Retina (tissue), 1 donor: ENCODE results near the gene CFAP119.
"Not testable (repeated sequence)": the region's sequence is repeated elsewhere in the genome, so short reads cannot be mapped to it uniquely, and the experiment has no call there.

Source experiments
- DNase-seq: peaks from one replicate; pipeline ENCODE4 v3.0.0-alpha.2; 2016

Gene CFAP119

DNA sequence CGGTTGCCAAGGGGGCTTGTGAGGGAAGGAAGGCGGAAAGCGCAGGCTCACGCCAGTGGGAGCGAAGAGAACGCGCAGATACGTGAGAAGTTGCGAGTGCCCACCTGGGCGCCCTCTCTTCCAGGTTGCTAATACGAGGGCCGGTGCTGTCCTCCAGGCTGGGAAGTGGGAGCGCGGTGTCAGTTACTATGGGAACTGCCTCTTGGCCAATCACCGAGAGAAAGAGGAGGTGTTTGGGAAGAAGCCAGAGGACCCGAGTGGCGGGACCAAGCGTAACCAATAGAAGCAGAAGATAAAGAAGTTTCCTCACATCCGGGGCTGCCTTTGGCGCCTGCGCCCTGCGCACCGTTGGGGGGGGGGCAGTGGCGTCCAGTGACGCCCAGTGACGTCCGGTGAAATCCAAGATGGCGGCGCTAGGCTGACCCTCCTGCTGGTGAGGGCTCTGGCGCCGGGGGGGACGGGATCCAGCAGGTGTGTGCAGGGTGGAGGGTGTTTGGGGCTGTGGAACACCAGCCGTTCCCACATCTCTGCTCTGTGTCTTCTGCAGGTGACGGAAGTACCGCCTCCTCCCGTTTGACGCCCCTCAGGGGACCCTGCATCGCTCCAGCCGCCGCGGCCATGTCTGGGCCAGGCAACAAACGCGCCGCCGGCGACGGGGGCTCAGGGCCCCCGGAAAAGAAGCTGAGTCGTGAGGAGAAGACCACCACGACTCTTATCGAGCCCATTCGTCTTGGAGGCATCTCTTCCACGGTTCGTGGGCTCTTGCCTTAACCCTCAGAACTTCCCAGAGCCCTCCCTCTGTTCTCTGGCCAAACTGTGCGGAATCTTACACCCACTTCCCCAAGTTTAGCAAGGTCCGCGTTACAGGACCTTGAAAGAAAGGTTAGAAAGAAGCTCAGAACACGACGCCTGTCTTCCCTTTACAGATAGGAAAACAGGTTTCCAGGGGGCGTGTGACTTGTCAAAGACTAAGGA, at the start of gene CFAP119, which contains the start of gene RNF40:
Gene CFAP119, minus strand, starts transcription at position 135 of the 975 bp plus-strand sequence. CDS start 314 bp downstream, outside the sequence.
Gene RNF40, plus strand, starts transcription at position 395 of the 975 bp plus-strand sequence. Its CDS starts 224 bp downstream, at position 619.
- DNase-seq, result peak; percentile 98

DNA sequence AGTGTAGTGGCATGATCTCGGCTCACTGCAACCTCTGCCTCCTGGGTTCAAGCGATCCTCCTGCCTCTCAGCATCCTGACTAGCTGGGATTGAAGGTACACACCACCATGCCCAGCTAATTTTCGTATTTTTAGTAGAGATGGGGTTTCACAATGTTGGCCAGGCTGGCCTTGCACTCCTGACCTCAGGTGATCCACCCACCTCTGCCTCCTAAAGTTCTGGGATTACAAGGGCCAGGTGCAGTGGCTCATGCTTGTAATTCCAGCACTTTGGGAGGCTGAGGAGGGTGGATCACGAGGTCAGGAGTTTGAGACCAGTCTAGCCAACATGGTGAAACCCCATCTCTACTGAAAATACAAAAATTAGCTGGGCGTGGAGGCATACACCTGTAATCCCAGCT, 47.8 kb upstream of the CFAP119 start:
- DNase-seq, result not testable (repeated sequence)

DNA sequence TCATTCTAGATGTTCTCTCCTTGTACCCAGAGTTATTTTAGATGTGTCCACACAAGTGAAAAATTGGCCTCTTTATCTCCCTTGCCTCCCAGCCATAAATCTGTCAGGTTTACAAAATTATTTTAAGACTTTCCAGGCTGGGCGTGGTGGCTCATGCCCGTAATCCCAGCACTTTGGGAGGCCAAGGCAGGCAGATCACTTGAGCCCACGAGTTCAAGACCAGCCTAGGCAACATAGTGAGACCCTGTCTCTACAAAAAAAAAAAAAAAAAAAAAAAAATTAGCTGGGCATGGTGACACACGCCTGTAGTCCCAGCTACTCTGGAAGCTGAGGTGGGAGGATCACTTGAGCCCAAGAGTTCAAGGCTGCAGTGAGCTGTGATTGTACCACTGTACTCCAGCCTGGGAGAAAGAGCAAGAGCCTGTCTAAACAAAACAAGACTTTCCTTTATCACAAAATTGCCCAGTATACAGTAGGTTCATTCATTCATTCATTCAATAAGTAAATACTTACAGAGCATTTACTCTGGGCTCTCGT, 47.1 kb upstream of the CFAP119 start:
- DNase-seq, result not testable (repeated sequence)

DNA sequence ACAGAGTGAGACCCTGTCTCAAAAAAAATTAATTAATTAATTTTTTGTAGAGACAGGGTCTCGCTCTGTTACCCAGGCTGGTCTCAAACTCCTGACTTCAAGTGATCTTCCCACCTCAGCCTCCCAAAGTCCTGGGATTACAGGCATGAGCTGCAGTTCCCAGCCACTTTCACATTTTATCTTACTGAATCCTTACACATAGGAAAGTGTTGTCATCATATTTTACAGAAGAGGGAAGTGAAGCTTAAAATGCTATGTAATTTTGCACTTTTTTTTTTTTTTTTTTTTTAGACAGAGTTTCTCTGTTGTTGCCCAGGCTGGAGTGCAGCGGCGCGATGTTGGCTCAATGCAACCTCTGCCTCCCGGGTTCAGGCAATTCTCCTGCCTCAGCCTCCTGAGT, 46.3 kb upstream of the CFAP119 start:
- DNase-seq, result no peak

DNA sequence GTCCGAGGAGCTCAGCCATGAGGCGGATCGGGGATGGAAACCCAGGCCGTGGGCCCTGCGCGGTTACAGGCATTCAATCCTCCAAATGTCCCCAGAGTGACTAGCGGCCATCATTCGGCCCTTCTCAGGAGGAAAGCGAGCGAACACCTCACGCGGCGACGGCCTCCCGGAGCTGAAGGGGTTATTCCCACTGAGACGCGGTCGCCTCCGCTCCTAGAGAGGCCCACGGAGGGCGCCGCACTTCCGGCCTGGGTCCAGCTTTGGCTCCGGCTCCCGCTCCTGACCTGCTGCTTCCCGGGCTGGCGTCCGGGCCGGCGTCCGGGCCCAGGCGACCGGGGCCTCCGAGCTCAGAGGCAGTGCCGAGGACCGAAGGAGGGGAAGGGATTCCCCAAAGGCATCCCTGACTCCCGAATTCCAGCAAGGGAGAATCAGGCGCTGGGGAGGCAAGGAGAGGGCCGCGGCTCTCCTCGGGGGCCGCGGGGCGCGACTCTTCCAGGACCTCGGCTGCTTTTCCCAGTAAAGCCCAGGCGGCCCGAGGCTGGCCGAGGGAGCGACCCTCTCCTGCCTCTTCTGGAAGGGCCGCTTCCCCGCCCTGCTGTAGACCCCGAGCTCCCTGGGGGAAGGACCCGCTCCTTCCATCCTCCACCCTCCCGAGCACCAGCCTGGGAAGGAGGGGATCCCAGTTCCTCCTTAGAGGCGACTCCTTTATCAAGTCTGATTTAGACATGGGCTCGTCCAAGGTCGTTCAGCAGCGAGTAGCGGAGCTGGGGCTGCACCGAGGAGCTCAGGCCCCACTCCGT, 43.7 kb upstream of the CFAP119 start:
- peak; percentile 96 for DNase-seq

DNA sequence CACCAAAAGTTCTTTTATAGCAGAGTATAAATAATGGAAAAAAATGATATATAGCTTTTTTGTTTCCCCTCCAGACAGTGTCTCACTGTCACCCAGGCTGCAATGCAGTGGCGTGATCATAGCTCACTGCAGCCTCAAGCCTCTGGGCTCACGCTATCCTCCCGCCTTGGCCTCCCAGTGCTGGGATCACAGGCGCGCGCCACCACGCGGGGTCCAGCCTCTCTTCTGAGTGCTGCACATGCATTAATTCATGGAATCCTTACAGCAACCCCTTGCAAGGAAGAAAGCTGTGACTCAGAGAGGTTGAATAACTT, 43.2 kb upstream of the CFAP119 start:
- no peak for DNase-seq

DNA sequence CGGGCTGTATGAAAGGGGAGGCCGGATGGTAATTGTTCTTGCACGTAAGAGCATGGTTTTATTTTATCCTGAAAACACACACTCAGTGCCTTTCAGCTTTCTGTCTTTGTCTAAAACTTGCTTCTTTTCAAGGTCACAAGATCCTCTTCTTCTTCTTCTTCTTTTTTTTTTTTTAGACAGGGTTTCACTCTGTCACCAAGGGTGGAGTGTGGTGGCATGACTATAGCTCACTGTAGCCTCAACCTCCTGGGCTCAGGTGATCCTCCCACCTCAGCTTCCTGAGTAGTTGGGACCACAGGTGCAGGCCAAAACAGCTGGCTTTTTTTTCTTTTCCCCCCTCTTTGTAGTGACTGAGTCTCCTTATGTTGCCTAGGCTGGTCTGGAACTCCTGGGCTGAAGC, 41.1 kb upstream of the CFAP119 start:
- DNase-seq, result no peak

DNA sequence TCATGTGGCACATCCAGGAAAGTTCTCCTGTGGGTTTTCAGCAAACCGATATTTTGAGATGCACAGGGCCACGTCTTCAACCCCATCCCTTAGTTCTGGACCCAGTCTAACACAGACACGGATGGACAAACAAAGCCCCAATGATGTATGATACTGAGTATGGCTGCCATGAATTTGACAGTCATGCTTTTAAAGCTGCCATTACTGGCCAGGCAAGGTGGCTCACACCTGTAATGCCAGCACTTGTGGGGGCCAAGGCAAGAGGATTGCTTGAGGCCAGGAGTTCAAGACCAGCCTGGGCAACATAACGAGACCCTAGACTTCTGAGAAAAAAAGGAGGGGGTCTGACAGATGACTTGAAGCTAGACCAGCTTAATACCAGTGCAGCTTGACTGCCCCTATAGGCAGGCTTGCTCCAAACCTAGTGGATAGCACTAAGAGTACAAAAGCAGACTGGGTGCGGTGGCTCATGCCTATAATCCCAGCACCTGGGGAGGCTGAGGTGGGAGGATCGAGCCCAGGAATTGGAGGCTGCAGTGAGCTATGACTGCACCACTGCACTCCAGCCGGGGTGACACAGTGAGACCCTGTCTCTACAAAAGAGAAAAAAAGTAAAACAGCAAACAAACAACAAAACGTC, 35.9 kb upstream of the CFAP119 start:
- no peak for DNase-seq

DNA sequence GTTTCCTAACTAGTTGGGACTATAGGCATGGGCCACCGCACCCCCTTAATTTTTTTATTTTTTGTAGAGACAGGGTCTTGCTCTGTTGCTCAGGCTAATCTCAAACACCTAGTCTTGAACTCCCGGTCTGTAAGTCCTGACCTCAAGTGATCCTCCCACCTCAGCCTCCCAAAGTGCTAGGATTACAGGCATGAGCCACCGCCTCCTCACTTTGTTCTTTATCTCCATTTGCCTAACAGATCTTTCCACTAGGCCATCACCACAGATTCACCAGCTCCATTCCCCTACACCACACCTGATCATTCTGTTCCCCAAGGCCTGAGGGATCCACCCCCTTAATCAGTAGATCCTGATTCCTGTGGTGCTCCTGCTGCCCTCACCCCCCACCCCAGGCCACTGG, 32.8 kb upstream of the CFAP119 start:
- DNase-seq, result no peak

DNA sequence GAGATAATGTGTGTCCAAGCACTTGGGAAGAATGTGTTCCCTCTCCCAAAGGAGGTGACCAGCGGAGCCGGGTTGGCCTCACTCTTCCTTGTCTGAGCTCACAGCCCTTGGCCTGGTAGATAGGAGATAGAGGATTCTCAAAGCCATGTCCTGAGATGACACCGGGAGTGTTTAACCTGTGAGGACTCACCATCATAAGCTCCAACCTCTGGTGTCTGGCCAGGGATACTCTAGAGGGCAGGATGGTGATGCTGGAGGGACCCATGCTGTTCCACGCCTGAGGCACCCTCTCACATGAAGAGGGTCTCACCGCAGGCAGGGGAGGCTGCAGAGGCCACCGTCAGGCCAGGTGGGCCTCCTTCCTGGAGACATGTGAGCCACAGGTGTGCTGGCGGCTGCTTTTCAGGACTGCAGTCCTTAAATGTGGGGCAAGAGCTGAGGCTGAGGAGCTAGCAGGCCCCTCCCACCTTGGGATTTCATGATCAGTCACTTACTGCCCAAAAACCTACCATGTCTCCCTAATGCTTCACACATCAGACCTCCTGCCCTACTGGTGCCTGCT, 31.7 kb upstream of the CFAP119 start:
- no peak for DNase-seq

DNA sequence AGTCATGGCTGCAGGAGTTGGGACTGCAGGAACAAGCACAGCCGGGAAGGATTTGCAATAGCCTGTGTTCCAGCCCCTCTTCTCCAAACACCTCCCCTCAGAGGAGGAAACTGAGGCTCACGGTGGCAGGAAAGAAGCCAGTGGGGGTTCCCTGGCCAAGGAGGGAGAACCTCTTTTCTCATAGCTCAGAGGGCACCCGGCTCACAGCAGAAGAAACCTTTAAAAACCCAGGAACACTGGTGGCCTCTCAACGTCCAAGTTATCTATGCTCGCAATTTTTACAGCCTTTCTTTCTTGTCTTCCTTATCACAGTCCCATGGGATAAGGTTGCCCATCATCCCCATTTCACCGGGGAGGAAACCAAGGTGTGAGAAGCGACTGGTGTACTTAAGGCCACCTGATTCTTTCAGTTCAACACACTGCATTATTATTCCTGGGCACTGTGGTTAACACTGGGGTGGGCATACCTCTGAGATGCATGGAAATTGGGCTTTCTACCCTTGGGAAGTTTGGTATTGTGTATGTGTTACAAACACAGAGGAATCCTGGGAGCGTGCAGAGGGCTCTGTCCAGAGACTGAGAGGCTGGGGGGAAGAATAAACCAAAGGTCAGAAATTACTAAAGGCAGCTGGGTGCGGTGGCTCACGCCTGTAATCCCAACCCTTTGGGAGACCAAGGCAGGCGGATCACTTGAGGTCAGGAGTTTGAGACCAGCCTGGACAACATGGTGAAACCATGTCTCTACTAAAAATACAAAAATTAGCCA, 25.9 kb upstream of the CFAP119 start:
- no peak for DNase-seq

DNA sequence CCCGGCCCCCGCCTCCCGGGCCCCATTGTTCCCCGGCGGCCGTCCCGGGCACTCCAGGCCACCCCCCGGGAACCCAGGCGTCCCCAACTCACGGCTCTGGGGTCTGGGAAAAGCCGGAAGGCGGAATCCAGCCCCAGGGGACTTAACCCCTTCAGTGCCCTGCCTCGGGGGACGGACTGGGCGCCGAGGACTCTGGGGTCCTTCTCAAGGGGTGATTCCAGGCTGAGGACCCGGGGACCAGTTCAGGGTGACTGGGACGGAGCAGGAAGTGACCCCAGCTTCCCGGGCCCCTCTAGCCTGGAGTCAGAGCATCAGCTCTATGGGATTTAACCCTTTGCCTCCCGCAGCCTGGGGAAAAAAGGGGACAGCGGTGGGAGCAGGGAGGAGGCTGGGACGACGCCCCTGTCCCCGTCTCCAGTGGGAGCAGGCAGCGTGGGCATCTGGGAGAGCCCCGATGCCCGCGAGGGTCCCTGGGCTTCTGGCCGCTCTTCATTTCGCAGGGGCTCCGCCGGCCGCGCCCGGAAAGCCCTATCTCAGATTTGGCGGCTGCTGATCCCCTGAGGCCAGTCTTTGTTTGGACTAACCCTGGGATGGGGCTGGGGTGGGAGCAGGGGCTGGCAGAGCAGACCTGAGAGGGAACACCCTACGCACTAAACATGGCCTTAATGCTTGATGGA, 25.2 kb upstream of the CFAP119 start, which contains the start of gene ZNF629:
Gene ZNF629, minus strand, starts transcription at position 270 of the 677 bp plus-strand sequence. CDS start 2,723 bp downstream, outside the sequence.
- peak; percentile 98 for DNase-seq

DNA sequence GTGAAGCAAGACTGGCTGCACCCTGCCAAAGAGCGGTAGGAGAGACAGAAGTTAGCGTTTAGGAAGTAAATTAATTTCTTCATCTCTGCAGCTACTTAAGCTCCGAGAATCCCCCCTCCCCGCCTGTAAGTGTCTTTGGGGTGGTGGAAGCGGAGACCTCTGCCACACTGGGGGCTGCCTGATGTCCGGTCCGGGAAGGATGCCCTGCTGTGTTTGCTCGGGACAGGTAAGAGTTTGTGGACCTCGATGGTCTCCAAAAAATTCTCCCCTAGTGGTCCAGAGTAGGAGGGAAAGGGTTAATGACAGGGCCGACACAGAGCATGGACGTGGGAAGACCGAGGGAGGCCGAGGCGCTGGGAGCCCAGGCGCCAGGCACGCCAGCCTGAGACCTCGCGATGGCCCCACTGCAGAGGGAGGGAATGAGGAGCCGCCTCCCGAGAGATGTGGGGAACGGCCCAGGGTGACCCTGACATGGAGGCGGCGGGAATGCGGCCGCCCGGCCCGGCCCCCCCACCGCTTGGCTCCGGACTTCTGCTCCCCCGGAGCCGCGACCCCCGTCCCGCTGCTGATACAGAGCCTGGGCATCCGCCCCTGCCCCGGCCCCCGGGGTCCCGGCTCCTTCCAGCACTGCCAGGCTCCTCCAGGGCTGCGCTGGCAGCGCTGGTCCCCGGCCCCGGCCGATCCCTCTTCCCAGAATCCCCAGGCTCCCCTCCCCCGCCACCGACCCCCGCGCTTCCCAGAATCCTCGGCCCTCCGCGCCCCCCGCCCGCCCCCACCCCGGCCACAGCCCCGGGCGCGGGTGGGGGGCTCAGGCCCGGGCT, 24.5 kb upstream of the CFAP119 start:
- DNase-seq, result peak; percentile 36

DNA sequence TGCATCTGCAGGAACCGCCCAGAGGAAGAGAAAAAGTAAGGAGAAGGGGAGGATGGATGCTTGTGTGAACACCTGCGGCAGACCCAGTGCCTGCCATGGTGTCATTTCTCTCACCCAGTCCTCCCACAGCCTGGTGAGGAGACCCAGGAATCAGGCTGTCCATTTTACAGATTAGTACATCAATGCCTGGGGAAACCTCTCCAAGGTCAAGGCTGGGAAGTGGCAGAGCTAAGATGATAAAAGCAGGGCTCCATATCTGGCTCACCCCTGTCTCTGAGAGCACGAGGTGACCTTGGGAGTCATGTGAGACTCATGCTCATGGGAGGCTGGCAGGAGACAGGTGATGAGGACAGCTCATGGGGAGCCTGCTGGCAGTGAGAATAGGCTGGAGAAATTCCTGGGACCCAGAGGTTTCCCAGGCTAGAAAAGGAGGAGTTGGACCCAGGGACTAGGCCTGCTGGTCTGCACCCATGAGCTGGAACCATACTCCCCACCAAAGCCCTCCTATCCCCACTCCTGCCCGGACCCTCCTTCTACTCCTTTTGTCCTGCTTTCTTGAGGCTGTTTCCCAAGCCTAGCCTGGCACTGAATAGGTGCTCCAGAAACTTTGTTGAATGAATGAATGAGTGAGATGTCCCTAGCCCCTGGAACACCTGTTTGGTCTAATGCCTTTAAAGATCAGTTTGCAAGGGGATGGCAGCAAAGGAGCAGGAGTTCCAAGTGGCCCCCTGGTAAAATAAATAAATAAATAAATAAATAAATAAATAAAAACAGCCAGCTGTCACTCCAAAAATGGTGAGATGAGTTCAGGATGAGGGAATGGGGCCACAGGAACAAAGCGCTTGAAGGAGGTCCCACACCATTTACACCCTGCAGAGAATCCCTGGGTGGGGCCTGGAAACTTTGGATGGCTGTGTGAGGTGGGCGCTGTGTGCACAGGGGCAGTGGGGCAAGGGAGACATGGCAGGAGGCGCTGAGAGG, 23.6 kb upstream of the CFAP119 start:
- DNase-seq, result no peak

DNA sequence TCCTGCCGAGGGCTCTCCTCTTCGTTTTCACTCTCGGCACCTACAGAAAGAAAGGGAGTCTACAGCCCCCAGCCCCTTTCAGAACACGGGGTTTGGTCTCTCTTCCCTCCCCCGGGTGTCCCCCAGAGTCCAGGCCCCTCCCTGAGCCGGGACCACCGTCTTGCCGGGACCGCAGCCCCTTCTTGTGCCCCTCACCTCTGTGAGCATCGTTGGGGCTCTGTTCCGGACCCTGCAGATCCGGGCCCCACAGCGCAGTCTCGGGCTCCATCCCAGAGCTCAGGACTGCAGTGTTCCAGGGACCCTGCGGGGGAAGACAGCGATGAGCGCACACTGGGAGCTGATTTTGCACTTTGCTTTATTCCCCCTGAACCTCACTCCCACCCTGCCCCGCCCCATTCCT, 22.4 kb upstream of the CFAP119 start:
- DNase-seq, result no peak

DNA sequence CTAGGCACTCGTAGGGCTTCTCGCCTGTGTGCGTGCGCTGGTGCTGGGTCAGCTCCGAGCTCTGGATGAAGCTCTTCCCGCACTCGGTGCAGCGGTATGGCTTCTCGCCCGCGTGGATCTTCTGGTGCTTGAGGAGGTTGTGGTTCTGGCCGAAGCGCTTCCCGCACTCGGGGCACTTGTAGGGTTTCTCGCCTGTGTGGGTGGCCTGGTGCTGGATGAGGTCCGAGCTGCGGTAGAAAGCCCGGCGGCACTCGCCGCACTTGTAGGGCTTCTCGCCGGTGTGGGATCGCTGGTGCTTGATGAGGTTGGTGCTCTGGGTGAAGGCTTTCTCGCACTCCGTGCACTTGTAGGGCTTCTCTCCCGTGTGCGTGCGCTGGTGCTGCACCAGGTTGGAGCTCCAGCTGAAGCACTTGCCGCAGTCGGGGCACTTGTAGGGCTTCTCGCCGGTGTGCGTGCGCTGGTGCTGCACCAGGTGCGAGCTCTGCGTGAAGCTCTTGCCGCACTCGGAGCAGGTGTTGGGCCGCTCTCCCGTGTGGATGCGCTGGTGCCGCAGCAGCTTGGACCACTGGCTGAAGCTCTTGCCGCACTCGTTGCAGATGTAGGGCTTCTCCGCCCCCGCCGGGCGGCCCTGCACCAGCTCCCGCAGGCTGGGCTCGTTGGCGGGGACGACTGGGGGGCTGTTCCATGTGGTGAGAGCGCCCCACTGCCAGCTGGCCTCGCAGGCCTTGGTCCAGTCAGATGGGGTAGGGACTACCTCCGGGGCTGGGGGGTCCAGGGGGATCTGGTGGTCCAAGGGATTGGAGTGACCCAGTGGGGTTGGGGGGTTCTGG, 21.6 kb upstream of the CFAP119 start:
- no peak for DNase-seq

DNA sequence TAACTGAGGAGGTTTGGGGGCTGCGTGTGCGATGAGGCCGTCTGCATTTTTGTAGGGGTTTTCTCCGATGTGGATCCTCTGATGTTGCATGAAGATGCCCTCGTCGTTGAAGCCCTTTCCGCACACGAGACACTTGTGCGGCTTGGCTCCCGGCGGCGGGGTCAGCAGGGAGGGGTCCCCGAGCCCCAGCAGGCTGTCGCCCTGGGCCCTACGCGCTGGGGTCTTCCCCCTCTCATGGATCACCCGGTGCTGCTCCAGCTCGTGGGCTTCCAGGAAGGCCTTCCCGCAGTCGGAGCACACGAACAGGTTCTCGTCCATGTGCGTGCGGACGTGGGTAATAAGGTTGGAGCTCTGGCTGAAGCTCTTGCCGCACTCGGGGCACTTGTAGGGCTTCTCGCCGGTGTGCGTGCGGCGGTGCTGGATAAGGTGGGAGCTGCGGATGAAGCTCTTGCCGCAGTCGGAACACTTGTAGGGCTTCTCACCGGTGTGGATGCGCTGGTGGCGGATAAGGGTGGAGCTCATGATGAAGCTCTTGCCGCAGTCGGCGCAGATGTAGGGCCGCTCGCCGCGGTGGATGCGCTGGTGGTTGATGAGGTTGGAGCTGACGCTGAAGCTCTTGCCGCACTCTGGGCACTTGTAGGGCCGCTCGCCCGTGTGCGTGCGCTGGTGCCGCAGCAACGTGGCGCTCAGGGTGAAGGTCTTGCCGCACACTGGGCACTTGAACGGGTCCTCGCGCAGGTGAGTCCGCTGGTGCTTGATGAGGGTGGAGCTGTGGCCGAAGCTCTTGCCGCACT, 20.8 kb upstream of the CFAP119 start:
- no peak for DNase-seq
